HFF-Myc (cell line): Measurements from ENCODE around the gene CDK11B.

Source experiments
- DNase-seq: peaks from one replicate; pipeline ENCODE4 v3.0.0-alpha.2; 2011; ENCODE audit warnings: low read depth; ENCODE audit errors: extremely low read depth
- H3K4me3 ChIP-seq: replicated peaks from 2 replicates; pipeline ENCODE4 v1.5.1; 2011; ENCODE audit warnings: low read depth, mild to moderate bottlenecking, control low read depth, low read length
- TF ChIP-seq, protein P1 (sequence below): IDR thresholded peaks from 2 replicates; pipeline ENCODE4 v1.5.1; 2012; ENCODE audit warnings: mild to moderate bottlenecking, low read depth, low read length, control low read depth; ENCODE audit errors: missing control alignments

Gene CDK11B

DNA sequence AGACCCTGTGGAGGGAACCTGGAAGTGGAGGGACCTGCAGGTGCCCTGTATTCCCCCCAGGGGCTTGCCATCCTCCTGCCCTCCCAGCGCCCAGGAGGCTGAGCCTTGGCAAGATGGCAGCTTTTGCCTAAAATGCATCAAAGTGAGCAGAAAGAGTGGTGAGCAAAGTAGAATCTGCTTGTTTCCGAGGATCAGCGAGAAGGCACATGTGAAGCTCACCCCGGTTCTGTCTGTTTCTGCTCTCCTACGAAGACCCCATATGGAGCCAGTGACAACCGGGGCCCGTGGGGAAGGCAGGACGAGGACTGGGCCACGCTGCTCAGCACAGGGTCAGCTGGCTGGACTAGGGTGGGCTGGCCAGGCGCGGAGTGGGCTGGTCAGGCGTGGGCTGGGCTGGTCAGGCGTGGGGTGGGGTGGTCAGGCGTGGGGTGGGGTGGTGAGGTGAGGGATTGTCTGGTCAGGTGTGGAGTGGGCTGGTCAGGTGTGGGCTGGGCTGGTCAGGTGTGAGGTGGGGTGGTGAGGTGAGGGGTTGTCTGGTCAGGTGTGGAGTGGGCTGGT, 53.7 kb downstream of the CDK11B start:
- no peak overlapping the region for H3K4me3 ChIP-seq
- DNase-seq, result no peak
- TF ChIP-seq, protein P1, sequence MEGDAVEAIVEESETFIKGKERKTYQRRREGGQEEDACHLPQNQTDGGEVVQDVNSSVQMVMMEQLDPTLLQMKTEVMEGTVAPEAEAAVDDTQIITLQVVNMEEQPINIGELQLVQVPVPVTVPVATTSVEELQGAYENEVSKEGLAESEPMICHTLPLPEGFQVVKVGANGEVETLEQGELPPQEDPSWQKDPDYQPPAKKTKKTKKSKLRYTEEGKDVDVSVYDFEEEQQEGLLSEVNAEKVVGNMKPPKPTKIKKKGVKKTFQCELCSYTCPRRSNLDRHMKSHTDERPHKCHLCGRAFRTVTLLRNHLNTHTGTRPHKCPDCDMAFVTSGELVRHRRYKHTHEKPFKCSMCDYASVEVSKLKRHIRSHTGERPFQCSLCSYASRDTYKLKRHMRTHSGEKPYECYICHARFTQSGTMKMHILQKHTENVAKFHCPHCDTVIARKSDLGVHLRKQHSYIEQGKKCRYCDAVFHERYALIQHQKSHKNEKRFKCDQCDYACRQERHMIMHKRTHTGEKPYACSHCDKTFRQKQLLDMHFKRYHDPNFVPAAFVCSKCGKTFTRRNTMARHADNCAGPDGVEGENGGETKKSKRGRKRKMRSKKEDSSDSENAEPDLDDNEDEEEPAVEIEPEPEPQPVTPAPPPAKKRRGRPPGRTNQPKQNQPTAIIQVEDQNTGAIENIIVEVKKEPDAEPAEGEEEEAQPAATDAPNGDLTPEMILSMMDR, result no peak

DNA sequence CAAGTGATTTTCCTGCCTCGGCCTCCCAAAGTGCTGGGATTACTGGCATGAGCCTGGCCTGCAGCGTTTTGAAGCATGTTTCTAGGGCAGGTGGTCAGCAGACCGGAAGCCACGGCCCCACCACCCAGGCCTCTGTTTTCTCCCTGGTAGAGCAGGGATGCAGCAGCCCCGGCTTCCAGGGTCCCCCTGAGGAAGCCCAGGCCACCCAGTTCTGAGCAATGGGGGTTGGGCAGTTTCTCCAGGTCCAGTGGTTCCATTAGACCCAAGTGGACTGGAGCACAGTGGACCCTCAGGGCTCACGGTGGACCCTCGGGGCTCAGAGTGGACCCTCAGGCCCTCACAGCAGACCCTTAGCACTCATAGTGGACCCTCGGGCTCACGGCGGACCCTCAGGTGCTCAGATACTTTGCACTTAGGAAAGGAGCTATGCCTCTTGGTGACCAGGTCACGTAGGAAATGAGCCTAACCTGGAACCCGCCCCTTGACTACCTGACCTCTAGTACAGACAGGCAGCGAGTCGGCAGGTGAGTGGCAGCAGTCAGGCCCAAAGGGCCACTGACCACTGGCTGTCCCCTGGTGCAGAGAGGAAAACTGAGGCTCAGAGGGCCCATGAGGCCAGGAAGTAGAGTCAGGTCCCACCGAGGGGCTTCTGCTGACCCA, 54.3 kb downstream of the CDK11B start:
- no peak for DNase-seq
- TF ChIP-seq, protein P1, result no peak
- H3K4me3 ChIP-seq, result no peak overlapping the region

DNA sequence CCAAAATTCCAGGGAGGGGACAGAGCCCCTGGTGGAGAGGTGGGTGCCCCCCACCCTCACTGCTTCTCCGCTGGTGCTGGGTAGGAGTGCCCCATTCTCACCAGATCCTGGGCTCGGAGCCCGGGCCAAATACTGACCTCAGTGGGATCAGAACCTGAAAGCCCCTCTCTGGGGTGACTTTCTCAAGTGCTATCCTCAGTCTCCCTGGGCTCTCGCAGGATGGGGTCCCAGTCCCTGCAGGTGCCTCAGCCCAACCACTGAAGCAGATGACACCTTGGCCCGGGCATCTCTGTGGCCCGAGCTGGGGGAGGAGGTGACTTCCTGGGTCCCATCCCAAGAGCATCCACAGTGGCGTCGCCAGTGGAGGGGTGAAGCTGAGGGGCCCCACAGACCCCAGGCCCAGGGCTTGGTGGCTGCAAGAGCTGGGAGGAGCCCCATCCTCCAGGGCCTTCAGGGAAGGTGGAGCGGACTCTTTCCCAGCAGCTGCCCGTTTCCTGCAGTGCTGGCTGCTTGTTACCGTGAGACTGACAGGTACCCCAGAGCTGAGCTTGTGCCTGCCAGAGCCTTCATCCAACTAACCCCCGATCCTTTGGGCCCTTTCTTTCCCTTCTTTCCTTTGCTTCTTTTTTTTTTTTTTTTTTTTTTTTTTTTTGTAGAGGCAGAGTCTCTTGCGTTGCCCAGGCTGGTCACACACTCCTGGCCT, 55.0 kb downstream of the CDK11B start:
- H3K4me3 ChIP-seq, result no peak overlapping the region
- TF ChIP-seq, protein P1, result no peak
- no peak for DNase-seq

DNA sequence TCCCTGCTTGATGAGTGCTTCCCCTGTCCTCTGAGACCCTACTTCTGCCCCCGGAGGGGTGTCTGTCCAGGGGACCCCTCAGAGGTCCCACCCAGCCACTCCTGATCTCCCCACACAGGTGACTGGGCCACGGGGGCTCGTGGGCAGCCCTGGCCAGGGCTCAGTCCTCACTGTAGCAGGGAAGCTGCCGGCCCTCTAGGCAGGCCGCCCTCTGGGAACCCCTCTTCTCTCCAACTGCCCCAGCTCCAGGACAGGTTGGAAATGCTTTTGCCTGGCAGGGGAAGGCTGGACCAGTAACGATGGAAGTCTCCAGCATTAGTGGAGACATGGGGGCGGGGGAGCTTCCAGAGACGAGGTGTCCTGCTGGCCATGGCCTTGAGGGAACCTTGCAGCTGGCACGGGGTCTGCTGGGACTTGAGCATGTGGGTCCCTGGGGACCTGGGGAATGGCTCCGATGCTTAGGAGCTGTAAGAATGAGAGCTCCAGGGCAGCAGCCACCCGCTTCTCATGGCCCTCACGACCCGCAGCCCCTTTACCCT, 55.8 kb downstream of the CDK11B start:
- H3K4me3 ChIP-seq, result no peak overlapping the region
- TF ChIP-seq, protein P1, result no peak
- no peak for DNase-seq

DNA sequence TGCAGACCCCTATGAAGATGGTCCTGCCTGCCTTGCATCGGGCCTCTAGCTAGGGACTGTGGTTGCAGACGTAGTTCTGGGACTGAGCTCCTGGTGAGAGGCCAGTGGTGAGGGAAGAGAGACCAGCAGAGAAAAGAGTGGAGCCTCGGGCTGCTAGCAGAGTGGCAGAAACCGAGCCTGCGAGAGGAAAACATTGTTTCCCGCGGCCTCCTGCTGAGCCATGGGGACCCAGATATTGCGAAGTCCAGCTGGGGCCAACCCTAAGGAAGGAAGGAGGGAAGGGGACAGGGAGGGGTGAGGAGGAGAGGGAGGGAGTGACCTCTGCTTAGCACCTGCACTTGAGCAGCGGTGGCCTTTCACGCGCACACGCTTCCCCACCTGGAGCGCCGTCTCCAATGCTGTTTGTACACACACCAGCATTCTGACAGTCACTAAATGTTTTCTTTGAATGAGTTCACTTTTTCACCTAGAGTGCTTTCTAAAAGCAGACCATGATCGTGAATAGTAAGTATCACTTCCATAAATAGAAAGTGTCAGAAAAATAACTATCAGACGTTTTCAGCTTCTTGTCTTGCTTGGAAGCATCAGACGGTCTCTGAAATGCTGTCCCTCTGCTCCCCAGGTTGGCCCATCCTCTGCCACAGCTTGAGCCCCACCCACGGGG, 56.4 kb downstream of the CDK11B start:
- DNase-seq, result no peak
- H3K4me3 ChIP-seq, result no peak overlapping the region
- TF ChIP-seq, protein P1, result no peak

DNA sequence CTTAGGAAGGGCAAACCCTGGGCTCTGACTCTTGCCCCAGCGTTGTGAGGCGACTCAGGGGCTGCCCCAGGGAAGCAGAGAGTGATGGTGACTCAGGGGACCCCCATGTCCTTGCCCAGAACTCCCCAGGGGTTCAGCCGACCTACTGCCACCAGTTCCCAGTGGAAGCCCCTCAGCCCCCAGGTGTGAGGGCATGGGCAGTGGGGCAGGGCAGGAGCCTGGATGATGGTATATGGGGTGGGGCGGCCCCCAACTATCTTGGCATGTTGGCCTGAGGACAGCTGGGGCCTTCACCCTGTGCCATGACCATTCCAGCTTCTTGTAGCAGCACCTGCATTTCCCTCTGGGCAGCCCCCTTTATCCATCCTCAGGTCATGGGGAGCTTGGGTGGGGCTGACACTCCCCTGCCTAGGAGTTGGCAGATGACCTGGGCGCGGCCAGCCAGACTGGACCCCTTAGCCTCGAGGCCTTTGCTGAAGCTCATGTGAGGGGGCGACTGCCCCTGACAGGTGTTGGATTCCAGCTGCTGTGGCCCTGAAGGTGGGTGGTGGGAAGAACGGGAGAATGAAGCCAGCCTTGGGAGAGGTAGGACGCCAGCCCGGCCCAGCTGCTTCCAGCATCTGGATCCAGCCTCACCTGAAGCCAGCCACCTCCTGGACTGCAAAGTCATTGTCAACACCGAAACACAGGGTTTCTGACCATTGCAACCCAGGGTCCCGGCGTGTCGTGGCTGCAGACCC, 57.1 kb downstream of the CDK11B start:
- TF ChIP-seq, protein P1, result no peak
- H3K4me3 ChIP-seq, result no peak overlapping the region
- DNase-seq, result no peak
